Lung (tissue), 12 donors: ENCODE measurements around the gene CD14. TPM values are rescaled to one million over a fixed set of nuclear protein-coding genes. Genes with fewer than 3 reads are reported as not detected.
"Not testable (repeated sequence)": the region's sequence is repeated elsewhere in the genome, so short reads cannot be mapped to it uniquely, and the experiment has no call there.

ENCODE experiments used
- ATAC-seq: fragments of 200-7000 bp; cut with Tn5 transposase; one replicate; pipeline ENCODE4 v1.9.1; 2020; ENCODE audit warnings: moderate number of reproducible peaks; ENCODE audit not compliant: insufficient read depth, low FRiP score
- DNase-seq, 3 donors: peaks; one replicate each; pipeline ENCODE4 v3.0.0-alpha.2; 2013 to 2017
- H3K27ac ChIP-seq, 2 donors: one replicate each; pipeline ENCODE4 v1.5.1; 2013; ENCODE audit warnings: mild to moderate bottlenecking in 2 of 2, moderate library complexity in 2 of 2, control low read depth in 1 of 2, inconsistent platforms in 1 of 2, low read depth in 1 of 2, low read length in 1 of 2
- H3K27me3 ChIP-seq, 3 donors: one replicate each; pipeline ENCODE4 v1.5.1; 2013; ENCODE audit warnings: low read length in 2 of 3; ENCODE audit not compliant: control insufficient read depth in 3 of 3, insufficient read depth in 3 of 3
- H3K36me3 ChIP-seq, 4 donors: one replicate each; pipeline ENCODE4 v1.5.1; 2013; ENCODE audit warnings: low read length in 4 of 4, mild to moderate bottlenecking in 1 of 4, moderate library complexity in 1 of 4; ENCODE audit not compliant: control insufficient read depth in 4 of 4, insufficient read depth in 4 of 4
- H3K4me1 ChIP-seq, 5 donors: one replicate each; pipeline ENCODE4 v1.5.1; 2013; ENCODE audit warnings: low read length in 5 of 5, mild to moderate bottlenecking in 2 of 5, moderate library complexity in 1 of 5; ENCODE audit not compliant: control insufficient read depth in 5 of 5, insufficient read depth in 5 of 5
- H3K4me3 ChIP-seq: one replicate; pipeline ENCODE4 v1.5.1; 2013; ENCODE audit warnings: mild to moderate bottlenecking, control low read depth, moderate library complexity
- H3K9ac ChIP-seq, 2 donors: one replicate each; pipeline ENCODE4 v1.5.1; 2013; ENCODE audit warnings: low read length in 2 of 2, control low read depth in 1 of 2; ENCODE audit not compliant: insufficient read depth in 1 of 2
- H3K9me3 ChIP-seq, 4 donors: one replicate each; pipeline ENCODE4 v1.5.1; 2013; ENCODE audit warnings: low read length in 3 of 4, mild to moderate bottlenecking in 1 of 4, moderate library complexity in 1 of 4; ENCODE audit not compliant: control insufficient read depth in 4 of 4, insufficient read depth in 3 of 4
- WGBS, 2 donors: extraction: QIAGEN DNeasy Blood & Tissue Kit; methylation state at CpG; one replicate each; pipeline ENCODE4 v1.1.7; 2013; 5-methylcytosine and 5-hydroxymethylcytosine counted together
- polyA plus RNA-seq, 2 donors: library from polyadenylated mRNA; stranded (reverse); fragments of 200-250 nt; gene quantifications; one replicate each; pipeline ENCODE4 v1.2.1, GENCODE V29; 2013
- total RNA-seq, 2 donors: library from RNA; depleted of rRNA in 1 of 2; stranded (reverse); fragments of >200 nt in 1 of 2; gene quantifications; one replicate each; pipeline ENCODE4 v1.2.1, GENCODE V29; 2014 to 2021
- TF ChIP-seq, protein P1 (sequence below): IDR thresholded peaks from 2 replicates; pipeline ENCODE4 v1.5.1; 2012; ENCODE audit warnings: mild to moderate bottlenecking; ENCODE audit errors: control extremely low read depth, extremely low read depth
- donor health status: control.
- donor health status: control.
- donor health status: Bipolar disorder and iron deficiency.
- donor health status: healthy.
- donor health status: DM: yes; HTN: yes; CAD: no.

The CD14 gene
- total and polyA plus RNA-seq, 4 donors, result 57.9 to 357 (median 80.2) TPM

DNA sequence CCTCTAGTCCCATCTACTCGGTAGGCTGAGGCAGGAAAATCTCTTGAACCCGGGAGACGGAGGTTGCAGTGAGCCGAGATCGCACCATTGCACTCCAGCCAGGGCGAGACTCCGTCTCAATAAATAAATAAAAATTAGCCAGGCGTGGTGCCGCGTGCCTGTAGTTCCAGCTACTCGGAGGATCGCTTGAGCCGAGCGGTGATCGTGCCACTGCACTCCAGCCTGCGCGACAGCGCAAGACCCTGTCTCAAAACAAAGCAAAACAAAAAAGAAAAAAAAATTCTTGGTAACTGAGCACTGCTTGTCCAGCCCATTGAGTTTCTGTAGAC, 31.0 kb upstream of the CD14 start:
- H3K4me3 ChIP-seq, result peak overlapping the region; percentile 45
- no peaks in the 10 kb centered on the region for H3K9me3 ChIP-seq
- peak overlapping the region in 1 of 2 donors; percentile 78 for H3K9ac ChIP-seq
- no peaks in the 10 kb centered on the region for H3K27me3 ChIP-seq
- DNase-seq (no peak), ATAC-seq (peak; percentile 4)
- peak overlapping the region; percentile 91 to 96 for H3K27ac ChIP-seq
- 12 to 18% methylated on average over 18 of the region's 18 CpGs for whole genome bisulfite sequencing, 2 donors
- H3K36me3 ChIP-seq, result peaks cover 30 to 44% (median 39%) of the 10 kb centered on the region in 4 donors
- H3K4me1 ChIP-seq, result peaks cover 0 to 10% (median 3%) of the 10 kb centered on the region in 5 donors
- TF ChIP-seq, protein P1, sequence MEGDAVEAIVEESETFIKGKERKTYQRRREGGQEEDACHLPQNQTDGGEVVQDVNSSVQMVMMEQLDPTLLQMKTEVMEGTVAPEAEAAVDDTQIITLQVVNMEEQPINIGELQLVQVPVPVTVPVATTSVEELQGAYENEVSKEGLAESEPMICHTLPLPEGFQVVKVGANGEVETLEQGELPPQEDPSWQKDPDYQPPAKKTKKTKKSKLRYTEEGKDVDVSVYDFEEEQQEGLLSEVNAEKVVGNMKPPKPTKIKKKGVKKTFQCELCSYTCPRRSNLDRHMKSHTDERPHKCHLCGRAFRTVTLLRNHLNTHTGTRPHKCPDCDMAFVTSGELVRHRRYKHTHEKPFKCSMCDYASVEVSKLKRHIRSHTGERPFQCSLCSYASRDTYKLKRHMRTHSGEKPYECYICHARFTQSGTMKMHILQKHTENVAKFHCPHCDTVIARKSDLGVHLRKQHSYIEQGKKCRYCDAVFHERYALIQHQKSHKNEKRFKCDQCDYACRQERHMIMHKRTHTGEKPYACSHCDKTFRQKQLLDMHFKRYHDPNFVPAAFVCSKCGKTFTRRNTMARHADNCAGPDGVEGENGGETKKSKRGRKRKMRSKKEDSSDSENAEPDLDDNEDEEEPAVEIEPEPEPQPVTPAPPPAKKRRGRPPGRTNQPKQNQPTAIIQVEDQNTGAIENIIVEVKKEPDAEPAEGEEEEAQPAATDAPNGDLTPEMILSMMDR, result no peak

DNA sequence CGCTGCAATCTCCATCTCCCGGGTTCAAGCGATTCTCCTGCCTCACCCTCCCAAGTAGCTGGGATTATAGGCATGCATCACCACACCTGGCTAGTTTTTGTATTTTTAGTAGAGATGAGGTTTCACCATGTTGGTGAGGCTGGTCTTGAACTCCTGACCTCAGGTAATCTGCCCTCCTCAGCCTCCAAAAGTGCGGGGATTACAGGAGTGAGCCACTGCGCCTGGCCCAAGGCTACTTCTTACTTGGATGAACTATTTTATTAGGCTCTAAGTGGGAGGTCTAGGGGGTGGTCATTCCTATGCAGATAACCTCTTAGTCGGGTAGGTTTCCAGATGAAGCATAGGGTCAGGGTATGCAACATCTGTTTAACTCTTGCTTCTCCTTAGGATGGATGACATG, 27.4 kb upstream of the CD14 start:
- not testable (repeated sequence) for H3K9me3 ChIP-seq, H3K27me3 ChIP-seq, H3K4me1 ChIP-seq, ATAC-seq, H3K4me3 ChIP-seq, H3K9ac ChIP-seq, DNase-seq, H3K27ac ChIP-seq
- WGBS, 2 donors, result 89 to 90% methylated on average over 6 of the region's 6 CpGs
- H3K36me3 ChIP-seq, result peaks cover 36 to 58% (median 48%) of the 10 kb centered on the region in 4 donors

DNA sequence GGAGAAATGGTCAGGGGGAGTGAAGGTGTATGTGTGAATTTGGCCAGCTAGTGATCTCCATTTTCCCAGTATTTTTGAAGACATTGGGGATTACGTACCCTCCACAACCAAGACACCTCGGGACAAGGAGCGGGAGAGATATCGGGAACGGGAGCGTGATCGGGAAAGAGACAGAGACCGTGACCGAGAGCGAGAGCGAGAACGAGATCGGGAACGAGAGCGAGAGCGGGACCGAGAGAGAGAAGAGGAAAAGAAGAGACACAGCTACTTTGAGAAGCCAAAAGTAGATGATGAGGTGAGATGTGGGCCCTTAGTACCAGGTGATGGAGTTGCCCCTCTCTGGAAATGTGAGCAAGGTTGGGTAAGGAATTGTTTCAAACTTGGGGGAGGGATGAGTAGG, 25.9 kb upstream of the CD14 start:
- H3K27me3 ChIP-seq, result no peaks in the 10 kb centered on the region
- 97 to 98% methylated on average over 17 of the region's 17 CpGs for WGBS, 2 donors
- no peak overlapping the region for H3K4me3 ChIP-seq
- H3K36me3 ChIP-seq, result peaks cover 51 to 64% (median 55%) of the 10 kb centered on the region in 4 donors
- ATAC-seq (no peak), DNase-seq (no peak)
- no peak overlapping the region for H3K27ac ChIP-seq
- no peaks in the 10 kb centered on the region for H3K9me3 ChIP-seq
- H3K9ac ChIP-seq, result no peak overlapping the region
- H3K4me1 ChIP-seq, result peaks cover 0 to 2% (median 0%) of the 10 kb centered on the region in 5 donors
- TF ChIP-seq, protein P1, result no peak

DNA sequence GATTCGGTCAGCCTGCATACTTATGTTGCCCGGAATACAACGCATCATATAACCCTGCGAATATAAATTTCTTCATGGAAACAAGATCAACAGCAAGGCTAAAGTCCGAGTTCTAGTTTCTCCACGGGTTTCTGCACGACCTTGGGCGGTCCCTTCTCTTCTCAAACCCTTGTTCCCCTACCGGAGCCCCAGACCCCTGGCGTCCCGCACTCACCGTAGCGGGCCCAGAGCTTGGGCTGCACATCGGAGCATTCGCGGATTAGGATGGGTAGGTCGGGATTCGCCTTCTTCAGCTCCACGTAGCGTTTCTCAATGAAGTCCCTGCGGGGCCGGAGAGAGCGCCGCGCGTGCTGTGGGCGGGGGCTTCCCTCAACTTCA, 14.1 kb upstream of the CD14 start:
- 0 to 1% methylated on average over 27 of the region's 27 CpGs for WGBS, 2 donors
- H3K27ac ChIP-seq, result peak overlapping the region; percentile 88 to 95
- DNase-seq (no peak), ATAC-seq (peak; percentile 3)
- no peaks in the 10 kb centered on the region for H3K27me3 ChIP-seq
- peaks cover 0 to 15% (median 5%) of the 10 kb centered on the region in 5 donors for H3K4me1 ChIP-seq
- H3K4me3 ChIP-seq, result peak overlapping the region; percentile 92
- peaks cover 5 to 41% (median 32%) of the 10 kb centered on the region in 4 donors for H3K36me3 ChIP-seq
- peak overlapping the region in 1 of 2 donors; percentile 61 for H3K9ac ChIP-seq
- TF ChIP-seq, protein P1, result no peak
- no peaks in the 10 kb centered on the region for H3K9me3 ChIP-seq
